Inflammatory macrophage treated with lipopolysaccharide for 1 hour (primary cell): ENCODE results near the gene RAB27B.
"Not testable (repeated sequence)": the region's sequence is repeated elsewhere in the genome, so short reads cannot be mapped to it uniquely, and the experiment has no call there.

ENCODE experiments used
- DNase-seq, 2 donors: peaks; one replicate each; pipeline ENCODE4 v3.0.0-alpha.2; 2020 to 2022

RAB27B gene, protein sequence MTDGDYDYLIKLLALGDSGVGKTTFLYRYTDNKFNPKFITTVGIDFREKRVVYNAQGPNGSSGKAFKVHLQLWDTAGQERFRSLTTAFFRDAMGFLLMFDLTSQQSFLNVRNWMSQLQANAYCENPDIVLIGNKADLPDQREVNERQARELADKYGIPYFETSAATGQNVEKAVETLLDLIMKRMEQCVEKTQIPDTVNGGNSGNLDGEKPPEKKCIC

DNA sequence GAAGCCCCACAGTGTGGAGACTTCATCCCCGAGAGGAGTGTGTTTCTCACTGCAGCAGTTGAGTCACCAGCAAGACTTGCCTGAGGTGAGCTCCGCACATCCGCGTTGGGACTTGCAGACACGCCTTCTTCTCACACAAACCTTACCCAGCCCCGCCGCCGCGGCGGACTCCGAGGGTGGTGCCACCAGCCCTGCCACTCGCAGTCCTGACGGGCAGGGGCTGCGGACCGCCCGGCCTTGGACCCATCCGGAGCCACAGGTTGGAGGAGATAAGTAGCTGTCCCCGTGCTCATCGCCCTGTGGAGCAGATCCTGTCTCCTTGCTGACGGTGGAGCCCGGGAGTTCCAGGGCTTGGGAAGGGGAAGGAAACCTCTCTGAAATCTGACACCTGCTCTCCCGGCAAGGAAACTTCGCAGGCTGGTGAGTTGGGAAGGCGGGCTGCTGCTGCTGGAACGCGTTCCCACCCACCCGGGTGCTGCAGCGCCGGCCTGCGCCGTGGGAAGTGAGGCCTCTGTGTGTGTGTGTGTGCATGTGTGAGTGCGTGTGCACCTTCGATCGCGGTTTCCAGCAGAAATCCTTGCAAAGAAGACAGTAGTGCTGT lies at the start of gene RAB27B:
TSS of gene RAB27B (plus strand) at position 197 of the 601 bp plus-strand sequence. CDS start 49,109 bp downstream, outside the sequence.
- no peak for DNase-seq

DNA sequence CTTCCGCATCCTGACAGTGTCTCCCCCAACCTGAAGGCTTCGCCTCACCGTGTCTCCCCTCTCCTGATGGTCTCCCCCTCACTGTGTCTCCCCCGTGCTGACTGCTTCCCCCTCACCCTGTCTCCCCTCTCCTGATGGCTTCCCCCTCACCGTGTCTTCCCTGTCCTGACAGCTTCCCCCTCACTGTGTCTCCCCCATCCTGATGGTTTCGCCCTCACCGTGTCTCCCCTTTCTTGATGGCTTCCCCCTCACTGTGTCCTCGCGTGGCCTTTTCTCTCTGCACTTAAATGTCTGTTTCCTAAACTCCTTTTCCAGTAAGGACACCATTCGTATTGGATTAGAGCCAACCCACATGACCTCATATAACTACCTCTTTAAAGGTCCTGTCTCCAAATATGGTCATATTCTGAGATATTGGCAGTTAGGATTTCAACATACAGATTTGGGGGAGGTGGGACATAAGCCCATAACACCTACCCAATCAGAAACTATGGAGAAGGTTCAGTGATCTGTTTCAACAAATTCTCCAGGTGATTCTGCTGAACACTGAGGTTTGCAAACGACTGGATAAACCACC lies 47.9 kb upstream of the RAB27B start:
- no peak for DNase-seq

DNA sequence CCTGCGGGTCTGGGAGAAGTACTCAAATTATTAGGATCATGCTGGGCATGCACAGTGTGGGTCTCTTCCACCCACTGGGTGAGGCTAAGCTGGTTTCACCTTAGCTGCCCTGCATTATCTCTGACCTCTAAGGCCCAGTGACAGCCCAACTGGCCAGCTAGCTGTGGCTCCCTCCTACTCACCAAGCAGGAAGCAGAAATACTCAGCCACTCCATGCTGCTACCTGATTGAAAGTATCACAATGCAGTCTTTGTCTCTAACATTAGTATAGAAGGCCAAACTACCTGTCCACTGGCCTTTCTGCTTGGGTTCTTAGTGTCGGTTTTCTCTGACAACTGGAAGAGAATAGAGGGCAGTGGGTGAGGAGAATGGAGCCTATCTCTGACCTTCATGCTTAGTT lies 47.3 kb upstream of the RAB27B start:
- DNase-seq = no peak

DNA sequence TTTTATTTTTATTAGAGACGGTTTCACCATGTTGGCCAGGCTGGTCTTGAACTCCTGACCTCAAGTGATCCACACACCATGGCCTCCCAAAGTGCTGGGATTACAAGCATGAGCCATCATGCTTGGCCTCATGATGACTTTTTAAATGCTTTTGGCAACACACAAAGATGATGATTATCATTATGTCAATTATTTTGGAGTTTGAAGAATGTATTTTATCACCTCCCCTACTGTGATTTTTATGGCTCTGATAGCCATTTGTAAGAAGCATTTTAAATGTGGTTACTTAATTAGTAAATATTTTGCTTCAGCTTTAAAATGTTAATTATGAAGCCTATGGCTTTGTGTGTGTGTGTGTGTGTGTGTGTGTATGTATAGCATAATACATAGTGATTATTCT lies 45.1 kb upstream of the RAB27B start:
- DNase-seq = no peak

DNA sequence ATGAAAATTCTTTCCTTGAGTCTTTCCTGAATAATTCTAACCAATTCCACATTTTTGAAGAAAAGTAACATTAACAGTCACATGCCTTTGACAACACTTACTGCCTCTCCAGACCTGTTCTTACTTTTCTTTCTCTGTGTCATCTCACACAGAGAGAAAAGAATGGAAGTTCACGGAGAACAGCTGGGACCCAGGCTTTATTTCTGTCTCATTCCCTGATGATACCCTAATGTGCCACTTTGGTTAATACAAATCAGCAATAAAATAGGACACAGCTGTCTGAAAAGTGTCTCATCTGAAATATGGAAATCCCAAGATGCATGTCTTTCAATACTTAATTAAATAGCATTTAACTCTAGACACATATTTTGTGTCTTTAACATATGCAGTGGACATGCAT lies 42.1 kb upstream of the RAB27B start:
- DNase-seq = no peak

DNA sequence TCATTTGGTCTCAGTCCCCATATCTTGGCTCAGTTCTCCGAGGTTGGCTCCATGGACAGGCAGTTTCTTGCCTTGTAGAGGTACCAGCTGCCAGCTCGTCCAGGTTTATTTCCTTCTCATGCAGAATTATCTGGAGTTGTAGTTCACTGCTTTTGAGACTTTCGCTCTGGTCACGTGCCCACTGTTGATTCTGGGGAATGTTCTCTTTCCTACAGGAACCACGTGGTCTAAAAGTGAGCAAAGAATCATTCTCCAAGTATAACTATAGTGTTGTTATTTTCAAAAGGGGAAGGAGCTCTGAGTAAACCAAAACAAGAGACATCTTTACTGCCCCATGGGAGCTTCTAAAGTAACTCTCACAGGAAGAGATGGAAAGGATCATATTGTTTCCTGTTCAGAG lies 41.2 kb upstream of the RAB27B start:
- DNase-seq = no peak

DNA sequence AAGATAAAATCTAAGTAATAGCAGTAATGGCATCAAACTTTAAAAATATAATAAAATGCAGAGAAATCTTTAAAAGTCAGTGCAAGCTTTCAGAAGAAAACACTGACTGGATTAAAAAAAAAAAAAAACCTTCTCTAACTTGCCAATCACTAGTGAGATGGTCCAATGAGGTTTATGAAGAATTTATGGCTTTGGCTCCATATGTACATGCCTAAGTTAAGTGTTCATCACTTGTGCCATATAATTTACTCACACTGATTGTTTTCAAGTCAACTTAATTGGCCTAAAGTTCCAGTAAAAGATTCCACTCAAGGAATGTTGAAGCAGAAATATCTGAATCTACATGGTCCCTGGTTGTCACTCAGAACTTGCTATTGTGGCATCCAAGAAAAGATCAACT lies 40.7 kb upstream of the RAB27B start:
- DNase-seq = no peak

DNA sequence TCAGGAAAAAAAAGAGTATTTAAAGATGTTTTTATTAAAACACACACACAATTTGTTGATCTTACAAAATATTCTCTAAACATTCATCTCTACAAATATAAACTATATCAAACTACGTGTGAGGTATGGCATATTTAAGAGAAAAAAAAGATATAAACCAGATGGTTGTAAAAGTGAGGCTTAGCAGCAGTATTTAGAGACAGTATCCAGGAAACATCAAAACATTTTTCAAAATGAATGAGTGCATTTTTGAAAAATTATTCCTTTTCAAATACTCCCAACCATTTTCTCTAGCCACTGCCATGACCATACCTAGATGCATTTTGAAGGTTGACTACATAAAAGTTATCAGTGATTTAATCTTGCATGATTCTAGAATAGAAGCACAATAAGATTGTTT lies 38.2 kb upstream of the RAB27B start:
- DNase-seq = no peak

DNA sequence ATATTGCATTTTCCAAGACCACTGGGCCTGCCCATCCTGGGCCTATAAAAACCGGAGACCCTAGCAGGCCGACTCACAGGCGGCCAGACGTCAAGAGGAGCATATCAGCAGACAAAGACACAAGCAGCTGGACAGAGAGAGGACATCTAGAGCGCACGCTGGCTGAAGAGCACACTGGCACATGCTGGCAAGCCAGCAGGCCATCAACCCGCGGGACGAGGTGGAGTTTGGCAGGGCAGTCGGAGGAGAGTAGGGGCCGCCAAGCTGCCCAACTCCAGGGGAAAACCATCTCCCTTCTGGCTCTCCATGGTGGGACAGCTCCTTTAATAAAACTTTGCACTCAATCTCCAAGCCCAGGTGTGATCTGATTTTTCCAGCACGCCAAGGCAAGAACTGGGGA lies 36.6 kb upstream of the RAB27B start:
- no peak for DNase-seq

DNA sequence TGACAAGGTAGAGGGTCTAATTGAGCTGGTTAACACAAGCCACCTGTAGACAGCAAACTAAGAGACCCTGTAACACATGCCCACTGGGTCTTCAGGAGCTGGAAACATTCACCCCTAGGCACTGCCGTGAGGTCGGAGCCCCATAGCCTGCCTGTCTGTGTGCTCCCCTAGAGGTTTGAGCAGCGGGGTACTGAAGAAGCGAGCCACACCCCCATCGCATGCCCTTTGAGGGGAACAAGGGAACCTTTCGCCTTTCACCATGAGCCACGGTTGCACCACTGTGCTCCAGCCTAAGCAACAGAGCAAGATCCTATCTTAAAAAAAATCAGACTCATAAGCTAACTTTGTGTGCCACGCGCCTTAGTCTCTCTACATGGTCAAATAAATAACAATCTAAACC lies 36.2 kb upstream of the RAB27B start:
- no peak for DNase-seq

DNA sequence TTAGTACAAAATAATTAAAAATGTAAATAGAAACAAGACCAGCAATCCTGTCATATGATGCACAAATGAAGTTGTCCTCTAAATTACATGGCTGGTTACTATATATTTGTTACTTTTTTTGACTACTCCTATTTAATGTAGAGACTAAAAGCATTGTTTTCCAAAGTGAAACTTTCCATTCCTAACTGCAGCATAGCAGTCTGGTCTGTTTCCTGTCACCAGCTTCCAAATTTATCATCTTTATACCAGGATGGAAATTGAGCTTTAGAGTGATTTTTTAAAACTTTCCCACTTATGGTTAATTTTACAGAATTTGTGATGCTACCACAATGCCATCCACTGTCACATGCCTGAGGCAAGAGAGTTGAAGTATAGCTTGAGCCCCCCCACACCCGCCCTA lies 33.5 kb upstream of the RAB27B start:
- no peak for DNase-seq

DNA sequence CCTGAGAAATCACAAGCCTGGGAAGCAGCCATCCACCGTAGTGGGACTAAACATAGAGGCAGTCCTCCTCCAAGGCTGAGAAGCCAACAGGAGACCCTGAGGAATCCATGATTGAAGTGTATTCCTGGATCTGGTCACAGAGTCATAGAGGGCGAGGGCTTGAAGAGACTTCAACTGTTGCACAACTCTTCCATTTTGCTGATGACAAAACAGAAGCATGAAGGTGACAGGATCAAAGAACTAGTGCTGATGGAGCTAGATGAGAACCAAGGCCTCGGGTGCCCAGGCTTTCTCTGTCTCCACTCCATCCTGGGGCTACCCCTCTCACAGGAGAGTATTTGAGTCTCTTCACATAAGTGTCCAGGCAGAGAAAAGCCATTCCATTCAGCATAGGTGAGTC lies 30.1 kb upstream of the RAB27B start:
- no peak for DNase-seq

DNA sequence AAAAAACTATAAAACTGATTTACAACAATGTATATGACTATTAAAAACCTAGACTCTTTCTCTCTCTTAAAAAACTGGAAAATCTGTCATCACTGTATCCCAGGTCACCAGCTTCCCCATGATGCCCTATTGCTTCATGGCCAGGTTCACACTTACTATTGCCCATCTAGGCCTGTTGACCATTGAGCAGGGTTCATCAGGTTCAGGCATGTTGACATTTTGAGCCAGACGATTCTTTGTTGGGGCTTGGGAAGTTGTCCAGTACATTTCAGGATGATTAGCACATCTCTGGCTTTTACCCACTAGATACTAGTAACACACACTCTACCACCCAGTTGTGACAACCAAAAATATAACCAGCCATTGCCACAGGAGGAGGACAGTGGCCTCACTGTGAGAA lies 26.9 kb upstream of the RAB27B start:
- no peak for DNase-seq

DNA sequence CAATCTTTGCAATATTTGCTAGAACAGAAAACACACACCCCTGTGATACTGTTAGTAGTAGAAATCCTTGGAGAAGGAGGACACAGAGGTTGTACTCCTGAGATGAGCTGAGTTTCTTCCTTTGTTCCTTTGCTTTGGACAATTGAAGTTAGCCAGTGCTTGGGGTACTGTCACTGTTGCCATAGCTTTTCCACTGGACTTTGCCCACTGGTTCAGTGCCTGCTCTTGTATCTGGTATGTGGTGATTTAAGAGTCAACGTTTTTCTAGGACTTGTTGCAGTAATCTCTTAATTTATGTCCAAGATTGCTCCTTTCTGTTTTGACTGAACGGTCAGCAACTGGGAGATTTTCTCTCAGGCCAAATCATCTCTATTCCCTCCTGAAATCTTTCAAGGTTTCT lies 26.1 kb upstream of the RAB27B start:
- DNase-seq = no peak

DNA sequence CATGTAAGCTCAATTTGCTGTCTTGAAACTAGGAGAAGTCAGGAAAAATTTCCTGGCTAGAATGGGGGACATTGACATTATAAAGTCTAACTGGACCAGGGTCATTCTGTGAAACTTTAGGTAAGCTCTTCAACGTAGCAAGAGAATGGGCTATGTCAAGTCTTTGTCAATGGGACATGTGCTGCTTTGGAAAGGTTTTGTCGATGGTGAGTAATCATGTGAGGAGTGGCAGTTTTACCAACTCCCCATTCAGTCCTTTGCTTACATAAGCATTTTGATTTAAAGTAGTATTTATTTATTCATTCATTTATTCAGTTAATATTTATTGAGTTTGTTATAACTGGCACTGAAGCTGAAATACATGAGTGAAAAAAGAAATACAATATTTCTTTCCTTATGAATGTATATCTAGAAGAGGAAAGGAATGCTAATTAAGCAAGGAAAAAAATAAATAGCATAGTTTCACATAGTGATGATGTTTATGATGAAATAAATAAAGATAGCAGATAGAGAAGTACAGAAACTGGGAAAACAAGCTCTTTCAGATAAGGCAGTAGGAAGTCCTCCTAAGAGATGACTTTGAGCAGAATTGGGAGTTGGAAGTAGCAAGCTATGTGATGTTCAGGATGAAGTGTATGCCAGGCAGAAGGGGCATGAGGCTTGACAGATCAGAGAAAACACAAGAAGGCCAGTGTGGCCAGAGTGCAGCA lies 25.4 kb upstream of the RAB27B start:
- DNase-seq = no peak

DNA sequence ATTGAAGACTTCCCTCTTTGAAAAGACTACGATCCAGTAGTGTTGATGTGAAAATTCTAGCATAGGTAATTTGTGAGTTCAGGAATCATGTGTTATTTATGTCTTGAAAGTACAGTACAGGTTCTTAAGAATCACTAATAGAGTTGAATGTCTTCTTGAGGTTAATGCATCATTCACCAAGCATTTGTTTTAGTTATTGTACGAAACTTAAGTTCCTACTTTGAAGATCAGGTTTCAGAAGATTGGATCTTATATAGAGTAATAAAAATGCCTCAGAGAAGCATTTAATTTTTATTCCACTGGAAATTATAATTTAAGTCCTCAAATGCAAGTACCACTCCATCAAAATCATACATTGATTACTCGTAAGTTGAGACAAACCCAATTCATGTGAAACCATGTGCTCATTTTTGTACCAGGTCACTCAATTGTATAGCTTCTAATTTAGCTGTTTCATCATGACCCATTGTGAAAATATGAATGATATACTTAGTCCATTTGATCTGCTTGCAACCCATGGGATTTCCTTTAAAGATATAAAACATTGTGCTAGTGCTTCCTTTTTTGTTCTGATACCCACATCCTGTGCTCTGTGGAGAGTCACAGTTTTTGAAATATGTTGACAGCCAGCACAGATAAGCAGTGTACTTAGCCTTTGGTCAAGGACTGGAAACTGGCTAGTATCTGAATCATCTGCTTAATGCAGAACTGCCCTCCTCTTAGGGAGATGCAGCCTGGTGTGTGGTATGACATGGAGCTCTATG lies 22.5 kb upstream of the RAB27B start:
- DNase-seq = peak; percentile 5 to 13

DNA sequence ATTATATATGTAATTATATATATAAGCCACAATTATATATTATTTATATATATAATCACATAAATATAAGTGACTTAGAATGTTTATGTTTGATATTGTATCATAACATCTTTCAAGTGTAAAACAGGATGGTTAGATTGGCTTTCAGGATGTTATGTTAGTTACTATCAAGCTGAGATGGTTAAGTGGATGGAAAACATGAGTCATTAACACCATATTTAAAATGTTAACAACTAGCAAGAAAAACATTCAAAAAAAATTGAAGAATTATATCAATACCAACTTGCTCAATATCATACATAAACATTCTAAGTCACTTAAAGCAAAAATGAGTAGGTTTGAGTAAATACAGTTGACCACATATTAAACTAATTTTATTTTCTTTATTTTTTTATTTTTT lies 21.8 kb upstream of the RAB27B start:
- DNase-seq = no peak

DNA sequence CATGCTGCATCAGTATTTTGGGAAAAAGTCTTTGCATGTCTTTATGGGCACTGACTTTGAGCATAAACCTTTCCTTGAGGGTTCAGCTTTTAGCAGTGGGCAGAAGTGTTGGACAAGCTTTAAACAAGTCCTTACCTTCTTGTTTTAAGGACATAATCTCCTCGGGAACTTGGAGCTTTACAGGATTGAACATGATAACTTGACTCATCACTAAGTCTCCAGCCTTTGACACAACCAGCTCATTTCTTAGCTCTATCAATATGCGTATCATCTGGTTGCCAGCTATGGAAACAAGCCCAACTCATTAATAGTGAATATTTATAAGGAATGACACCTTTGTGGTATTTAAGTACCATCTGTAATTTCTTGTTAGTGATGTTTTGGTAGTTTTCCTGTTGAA lies 21.0 kb upstream of the RAB27B start:
- no peak for DNase-seq

DNA sequence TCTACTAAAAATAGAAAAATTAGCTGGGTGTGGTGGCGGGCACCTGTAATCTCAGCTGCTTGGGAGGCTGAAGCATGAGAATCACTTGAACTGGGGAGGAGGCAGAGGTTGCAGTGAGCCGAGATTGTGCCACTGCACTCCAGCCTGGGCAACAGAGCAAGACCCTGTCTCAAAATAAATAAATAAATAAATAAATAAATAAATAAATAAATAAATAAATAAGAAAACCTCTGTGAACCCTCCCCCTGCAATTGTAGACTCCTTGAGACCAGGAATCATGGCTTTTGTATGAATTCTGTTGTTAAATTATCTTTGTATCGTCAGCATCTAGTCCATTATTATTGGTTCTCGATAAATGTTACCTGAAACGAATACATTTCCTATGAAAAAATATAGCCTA lies 17.6 kb upstream of the RAB27B start:
- DNase-seq = not testable (repeated sequence)

DNA sequence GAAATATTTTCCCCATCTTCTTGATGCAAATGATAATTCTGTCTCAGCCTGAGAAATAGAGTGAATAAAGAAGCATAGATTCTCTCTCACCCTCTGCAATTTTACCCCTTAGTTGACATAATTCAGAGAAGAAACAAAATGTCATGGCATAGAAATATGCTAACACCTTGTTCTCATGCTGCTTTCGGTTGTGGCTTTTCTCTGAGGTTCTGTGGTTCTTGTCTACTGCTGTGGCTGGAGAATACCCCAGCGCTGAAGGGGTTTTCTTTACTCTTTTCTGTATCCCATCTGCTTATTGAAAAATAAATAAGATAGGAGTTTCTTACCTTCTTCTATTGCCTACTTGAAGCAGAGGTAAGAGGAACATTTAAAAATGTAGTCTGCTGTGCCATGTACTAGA lies 15.4 kb upstream of the RAB27B start:
- DNase-seq = no peak

DNA sequence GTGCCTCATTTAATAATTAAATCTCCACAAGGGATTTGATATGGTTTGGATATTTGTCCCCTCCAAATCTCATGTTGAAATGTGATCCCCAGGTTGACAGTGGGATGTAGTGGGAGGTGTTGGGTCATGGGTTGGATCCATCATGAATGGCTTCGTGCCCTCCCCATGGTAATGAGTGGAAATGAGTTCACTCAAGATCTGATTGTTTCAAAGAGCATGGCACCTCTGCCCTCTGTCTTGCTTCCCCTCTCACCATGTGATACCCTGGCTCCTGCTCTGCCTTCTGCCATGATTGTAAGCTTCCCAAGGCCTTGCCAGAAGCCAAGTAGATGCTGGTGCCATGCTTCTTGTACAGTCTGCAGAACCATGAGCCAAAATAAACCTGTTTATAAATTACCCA lies 15.0 kb upstream of the RAB27B start:
- DNase-seq = no peak

DNA sequence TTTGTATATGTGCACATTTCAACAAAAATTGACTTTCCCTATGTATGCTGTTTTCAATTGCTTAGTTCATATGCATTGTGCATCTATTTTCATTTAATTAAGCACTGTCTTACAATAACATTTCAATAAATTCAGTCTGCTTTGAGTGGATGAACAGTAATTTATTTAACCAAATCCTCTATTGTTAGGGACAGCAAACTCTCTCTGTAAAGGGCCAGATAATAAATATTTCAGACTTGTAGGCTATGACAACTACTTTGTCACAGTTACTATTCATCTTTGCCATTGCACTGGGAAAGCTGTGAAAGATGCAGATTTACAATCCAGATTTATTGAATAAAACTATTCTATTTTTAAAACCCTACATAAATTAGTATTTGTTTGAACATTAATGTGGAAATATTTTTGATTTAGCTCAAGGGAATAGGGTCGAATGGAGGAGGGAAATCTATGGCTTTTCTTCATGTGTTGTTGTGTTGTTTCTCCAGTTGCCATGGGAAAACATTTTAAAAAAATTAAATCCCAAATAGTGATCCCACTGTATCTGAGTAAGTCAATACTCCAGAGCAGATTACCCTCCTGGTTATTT lies 14.2 kb upstream of the RAB27B start:
- no peak for DNase-seq

DNA sequence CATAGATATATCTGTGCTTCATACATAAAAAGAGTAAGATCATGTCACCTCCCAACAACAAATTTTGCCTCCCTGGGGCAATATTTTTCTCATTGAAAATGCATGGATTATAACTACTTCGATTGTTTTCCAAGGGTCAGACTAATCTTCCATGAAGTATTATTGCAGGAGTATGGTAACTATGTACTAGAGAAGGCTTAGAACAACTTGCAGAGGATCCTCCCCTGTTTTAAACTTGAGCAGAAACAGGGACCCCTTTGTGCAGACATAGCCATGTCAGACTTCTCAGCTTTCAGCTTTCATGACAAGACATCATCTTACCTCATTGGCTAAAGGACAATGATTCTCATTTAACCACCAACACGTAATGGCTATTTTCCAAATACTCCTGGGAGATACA lies 13.2 kb upstream of the RAB27B start:
- no peak for DNase-seq
